DND-41 (cell line): Measurements from ENCODE around the gene EOGT.
A peak's percentile ranks its signal among the peaks of the same experiment; 100 is the strongest.

Experiments used
- ATAC-seq: fragments of 200-7000 bp; cut with Tn5 transposase; 3 replicates; pipeline ENCODE4 v1.9.1; 2021; ENCODE audit warnings: low read depth; ENCODE audit not compliant: insufficient read depth
- DNase-seq: peaks from one replicate; pipeline ENCODE4 v3.0.0-alpha.2; 2020
- H2AFZ ChIP-seq: 2 replicates; pipeline ENCODE4 v1.6.0; 2012; ENCODE audit warnings: low read depth, low read length
- H3K27ac ChIP-seq: 2 replicates; pipeline ENCODE4 v1.5.1; 2012; ENCODE audit warnings: low read length, inconsistent platforms
- H3K27me3 ChIP-seq: fragments of 200-600 bp; sonication (generic); 2 replicates; pipeline ENCODE4 v1.6.0; 2012; ENCODE audit warnings: low read length, mild to moderate bottlenecking, inconsistent platforms; ENCODE audit not compliant: insufficient read depth, poor library complexity
- H3K36me3 ChIP-seq: 2 replicates; pipeline ENCODE4 v1.5.1; 2012; ENCODE audit warnings: low read length, inconsistent platforms; ENCODE audit not compliant: insufficient read depth
- H3K4me1 ChIP-seq: 2 replicates; pipeline ENCODE4 v1.5.1; 2012; ENCODE audit warnings: mild to moderate bottlenecking, low read length; ENCODE audit not compliant: insufficient read depth
- H3K4me2 ChIP-seq: 2 replicates; pipeline ENCODE4 v1.6.0; 2012; ENCODE audit warnings: mild to moderate bottlenecking, moderate library complexity, low read length, inconsistent platforms; ENCODE audit not compliant: insufficient read depth
- H3K4me3 ChIP-seq, 2 experiments: fragments of 200-600 bp in 1 of 2; shearing (Covaris generic) in 1 of 2; 2 replicates each; pipeline ENCODE4 v1.5.1; 2012 to 2016; ENCODE audit warnings: inconsistent platforms in 2 of 2, low read length in 2 of 2, mild to moderate bottlenecking in 2 of 2, low read depth in 1 of 2, moderate library complexity in 1 of 2
- H3K79me2 ChIP-seq: 2 replicates; pipeline ENCODE4 v1.6.0; 2012; ENCODE audit warnings: low read length, inconsistent platforms; ENCODE audit not compliant: insufficient read depth
- H3K9ac ChIP-seq: 2 replicates; pipeline ENCODE4 v1.6.0; 2012; ENCODE audit warnings: low read depth, mild to moderate bottlenecking, inconsistent platforms, low read length, moderate library complexity
- H3K9me3 ChIP-seq: 2 replicates; pipeline ENCODE4 v1.5.1; 2012; ENCODE audit warnings: low read length, moderate library complexity, mild to moderate bottlenecking, inconsistent platforms; ENCODE audit not compliant: insufficient read depth, severe bottlenecking
- H4K20me1 ChIP-seq: 2 replicates; pipeline ENCODE4 v1.6.0; 2012; ENCODE audit warnings: low read length; ENCODE audit not compliant: insufficient read depth
- EZH2 ChIP-seq: IDR thresholded peaks from 3 replicates; pipeline ENCODE4 v1.6.1; 2012; ENCODE audit warnings: borderline replicate concordance, low read depth, mild to moderate bottlenecking, moderate library complexity, low read length, inconsistent platforms; ENCODE audit not compliant: severe bottlenecking
- TF ChIP-seq, protein P1 (sequence below): IDR thresholded peaks from 2 replicates; pipeline ENCODE4 v1.5.1; 2012; ENCODE audit warnings: borderline replicate concordance, low read length, moderate library complexity, mild to moderate bottlenecking; ENCODE audit not compliant: poor library complexity, severe bottlenecking; ENCODE audit errors: extremely low read depth

The EOGT gene

DNA sequence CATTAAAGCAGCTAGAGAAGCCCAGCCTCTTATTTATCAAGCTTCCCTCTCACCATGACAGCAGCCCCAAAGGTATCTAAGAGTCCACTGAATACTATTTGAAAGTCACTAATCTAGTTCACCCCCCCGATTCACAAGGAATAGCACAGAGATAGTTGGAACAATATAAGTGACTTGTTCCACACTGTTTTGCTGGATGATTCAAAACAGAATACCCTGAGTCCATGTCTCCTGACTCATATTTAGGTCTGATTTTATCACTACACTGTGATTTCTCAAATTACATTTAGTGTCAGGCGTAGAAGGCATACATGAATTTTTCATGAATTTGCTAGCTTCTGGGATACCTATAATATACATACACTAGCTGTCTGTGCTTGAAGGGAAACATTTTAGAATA, 18.7 kb upstream of the EOGT start:
- Histone ChIP-seq H3K4me2 (no peak overlapping the region), H3K27ac (no peak overlapping the region), H3K27me3 (no peaks in the 10 kb centered on the region)

DNA sequence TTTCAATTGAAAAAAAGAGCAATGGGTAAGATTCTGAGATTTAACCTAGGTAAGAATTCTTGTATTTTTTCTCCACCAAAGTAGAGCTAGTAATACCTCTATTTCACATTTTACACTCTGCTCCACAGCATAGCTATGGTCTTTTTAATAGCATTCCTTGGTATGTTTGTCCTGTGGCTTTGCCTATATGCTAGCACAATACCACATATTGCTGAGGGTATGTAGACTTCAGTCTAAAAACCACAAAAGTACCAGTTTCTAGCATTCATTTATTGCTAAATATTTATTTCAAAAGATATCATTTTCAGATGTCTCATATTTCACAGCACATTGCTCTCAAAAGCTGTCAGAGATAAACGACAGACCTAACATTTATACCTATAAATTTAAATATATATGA, 18.2 kb upstream of the EOGT start:
- H3K27ac ChIP-seq, result no peak overlapping the region
- H3K4me2 ChIP-seq, result no peak overlapping the region
- TF ChIP-seq, protein P1, sequence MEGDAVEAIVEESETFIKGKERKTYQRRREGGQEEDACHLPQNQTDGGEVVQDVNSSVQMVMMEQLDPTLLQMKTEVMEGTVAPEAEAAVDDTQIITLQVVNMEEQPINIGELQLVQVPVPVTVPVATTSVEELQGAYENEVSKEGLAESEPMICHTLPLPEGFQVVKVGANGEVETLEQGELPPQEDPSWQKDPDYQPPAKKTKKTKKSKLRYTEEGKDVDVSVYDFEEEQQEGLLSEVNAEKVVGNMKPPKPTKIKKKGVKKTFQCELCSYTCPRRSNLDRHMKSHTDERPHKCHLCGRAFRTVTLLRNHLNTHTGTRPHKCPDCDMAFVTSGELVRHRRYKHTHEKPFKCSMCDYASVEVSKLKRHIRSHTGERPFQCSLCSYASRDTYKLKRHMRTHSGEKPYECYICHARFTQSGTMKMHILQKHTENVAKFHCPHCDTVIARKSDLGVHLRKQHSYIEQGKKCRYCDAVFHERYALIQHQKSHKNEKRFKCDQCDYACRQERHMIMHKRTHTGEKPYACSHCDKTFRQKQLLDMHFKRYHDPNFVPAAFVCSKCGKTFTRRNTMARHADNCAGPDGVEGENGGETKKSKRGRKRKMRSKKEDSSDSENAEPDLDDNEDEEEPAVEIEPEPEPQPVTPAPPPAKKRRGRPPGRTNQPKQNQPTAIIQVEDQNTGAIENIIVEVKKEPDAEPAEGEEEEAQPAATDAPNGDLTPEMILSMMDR, result no peak
- no peak for TF ChIP-seq EZH2
- no peaks in the 10 kb centered on the region for H3K4me1 ChIP-seq
- no peaks in the 10 kb centered on the region for H3K9me3 ChIP-seq
- ATAC-seq (no peak), DNase-seq (no peak)
- H2AFZ ChIP-seq, result no peak overlapping the region
- no peaks in the 10 kb centered on the region for H3K79me2 ChIP-seq
- no peak overlapping the region for H3K4me3 ChIP-seq
- H3K36me3 ChIP-seq, result peaks cover 80% of the 10 kb centered on the region
- no peaks in the 10 kb centered on the region for H4K20me1 ChIP-seq
- H3K27me3 ChIP-seq, result no peaks in the 10 kb centered on the region
- H3K9ac ChIP-seq, result no peak overlapping the region

More for the DNA sequence above, 18.7 kb upstream of the EOGT start:
- Histone ChIP-seq H2AFZ (no peak overlapping the region), H3K4me1 (no peaks in the 10 kb centered on the region), H3K9me3 (no peaks in the 10 kb centered on the region), H4K20me1 (no peaks in the 10 kb centered on the region), H3K36me3 (peaks cover 82% of the 10 kb centered on the region), H3K4me3 (no peak overlapping the region), H3K79me2 (no peaks in the 10 kb centered on the region), H3K9ac (no peak overlapping the region)
- ATAC-seq, result no peak
- no peak for TF ChIP-seq EZH2
- TF ChIP-seq, protein P1, result no peak
- no peak for DNase-seq

DNA sequence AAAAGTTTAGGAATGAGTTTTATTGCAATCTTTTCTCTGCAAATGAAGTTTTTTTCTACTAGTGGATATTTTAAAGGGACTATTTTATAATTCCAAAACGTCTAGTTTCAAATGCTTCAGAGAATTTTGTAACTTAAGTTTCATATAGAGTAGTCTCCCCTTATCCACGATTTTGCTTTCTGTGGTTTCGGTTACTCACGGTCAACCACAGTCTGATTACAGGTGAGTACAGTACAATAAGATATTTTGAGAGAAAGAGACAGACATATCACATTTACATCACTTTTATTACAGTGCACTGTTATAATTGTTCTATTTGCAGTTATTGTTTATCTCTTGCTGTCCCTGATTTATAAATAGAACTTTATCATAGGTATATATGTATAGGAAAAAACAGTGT, 7.4 kb upstream of the EOGT start:
- H3K36me3 ChIP-seq, result peaks cover 18% of the 10 kb centered on the region
- TF ChIP-seq EZH2, result no peak
- TF ChIP-seq, protein P1, result no peak
- ATAC-seq (no peak), DNase-seq (no peak)
- H2AFZ ChIP-seq, result no peak overlapping the region
- no peaks in the 10 kb centered on the region for H3K4me1 ChIP-seq
- no peaks in the 10 kb centered on the region for H3K9me3 ChIP-seq
- no peak overlapping the region for H3K4me3 ChIP-seq
- no peaks in the 10 kb centered on the region for H3K27me3 ChIP-seq
- H3K4me2 ChIP-seq, result no peak overlapping the region
- no peak overlapping the region for H3K9ac ChIP-seq
- no peaks in the 10 kb centered on the region for H4K20me1 ChIP-seq
- no peak overlapping the region for H3K27ac ChIP-seq
- no peaks in the 10 kb centered on the region for H3K79me2 ChIP-seq

DNA sequence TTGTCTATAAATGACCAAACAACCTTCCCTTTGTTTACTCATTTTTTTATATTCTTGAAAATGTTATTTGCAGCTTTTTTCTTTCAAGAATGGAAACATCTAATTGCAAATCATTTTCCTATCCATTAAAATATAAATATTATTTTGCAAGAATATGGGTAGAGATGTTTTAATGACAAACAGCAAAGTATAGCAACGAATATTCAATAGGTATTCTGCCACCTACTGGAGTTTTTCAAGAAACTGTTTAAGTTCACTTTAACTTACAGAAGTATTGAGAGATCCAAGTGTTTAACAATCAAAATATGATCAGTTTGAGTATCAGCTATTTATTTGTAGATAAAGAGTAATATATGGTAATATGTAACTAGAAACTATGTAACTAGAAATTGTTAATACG, 6.9 kb upstream of the EOGT start:
- no peaks in the 10 kb centered on the region for H4K20me1 ChIP-seq
- H3K4me2 ChIP-seq, result no peak overlapping the region
- peaks cover 14% of the 10 kb centered on the region for H3K36me3 ChIP-seq
- no peak overlapping the region for H3K27ac ChIP-seq
- H3K79me2 ChIP-seq, result no peaks in the 10 kb centered on the region
- ATAC-seq (no peak), DNase-seq (no peak)
- H3K9me3 ChIP-seq, result no peaks in the 10 kb centered on the region
- no peak overlapping the region for H3K9ac ChIP-seq
- no peaks in the 10 kb centered on the region for H3K27me3 ChIP-seq
- TF ChIP-seq EZH2, result no peak
- TF ChIP-seq, protein P1, result peak; percentile 40
- no peak overlapping the region for H2AFZ ChIP-seq
- no peaks in the 10 kb centered on the region for H3K4me1 ChIP-seq
- no peak overlapping the region for H3K4me3 ChIP-seq
